ENCODE data around the gene MRPL40.
"Not testable (repeated sequence)": the region's sequence is repeated elsewhere in the genome, so short reads cannot be mapped to it uniquely, and the experiment has no call there.

Gene MRPL40

DNA sequence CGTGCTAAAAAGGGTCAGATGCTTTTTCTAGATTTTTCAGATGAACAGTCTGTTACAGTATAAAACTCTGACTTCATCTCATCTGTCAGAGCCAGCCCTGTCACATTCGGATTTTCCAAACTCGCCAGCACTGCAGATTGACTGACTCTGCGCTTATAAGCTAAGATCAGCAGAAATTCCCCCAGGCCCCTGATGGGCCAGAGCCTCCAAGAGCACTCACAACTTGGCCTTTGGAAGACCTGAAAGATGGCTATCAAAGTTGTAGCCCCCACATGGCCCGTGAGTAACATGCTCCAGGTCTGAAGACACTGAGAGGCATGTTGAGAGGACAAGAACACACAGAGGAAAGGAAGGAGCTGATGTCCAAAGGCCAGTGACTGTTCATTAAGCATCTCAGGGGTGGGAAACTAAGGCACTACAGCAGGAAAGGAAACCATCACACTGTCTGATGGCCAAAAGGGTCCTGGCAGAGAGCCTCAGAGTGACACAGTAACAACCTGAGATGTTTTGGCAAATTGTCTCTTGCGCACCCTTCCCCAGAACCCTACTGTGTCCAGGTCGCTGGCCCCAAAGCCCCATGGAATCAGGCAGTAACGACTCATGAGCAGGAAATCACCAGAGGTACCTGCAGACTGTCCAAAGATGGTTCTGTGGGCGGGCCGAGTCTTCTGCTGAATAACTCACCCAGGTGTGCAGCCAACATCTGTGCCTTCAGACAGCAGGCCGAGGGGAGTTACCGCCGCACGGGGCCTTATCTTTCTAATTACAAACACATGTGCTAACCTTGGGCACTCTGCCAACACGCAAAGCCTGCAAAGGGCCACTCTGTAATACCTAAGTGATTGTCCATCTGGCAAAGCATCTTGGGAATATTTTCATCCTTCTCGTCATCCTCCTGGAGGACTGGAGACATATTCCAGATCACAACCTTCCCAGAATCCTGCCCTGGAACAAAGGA lies 24.4 kb upstream of the MRPL40 start:
- peak in 1 of 3 experiments; percentile 54 for DNase-seq

GRCh38 chr22:19410941-19411689 lies 21.2 kb upstream of the MRPL40 start:
- no peak for DNase-seq

- DNase-seq: no peak
Observed at GRCh38 chr22:19411690-19412045, 20.7 kb upstream of the MRPL40 start.

GRCh38 chr22:19412478-19412877 lies 19.9 kb upstream of the MRPL40 start:
- DNase-seq: no peak

DNA sequence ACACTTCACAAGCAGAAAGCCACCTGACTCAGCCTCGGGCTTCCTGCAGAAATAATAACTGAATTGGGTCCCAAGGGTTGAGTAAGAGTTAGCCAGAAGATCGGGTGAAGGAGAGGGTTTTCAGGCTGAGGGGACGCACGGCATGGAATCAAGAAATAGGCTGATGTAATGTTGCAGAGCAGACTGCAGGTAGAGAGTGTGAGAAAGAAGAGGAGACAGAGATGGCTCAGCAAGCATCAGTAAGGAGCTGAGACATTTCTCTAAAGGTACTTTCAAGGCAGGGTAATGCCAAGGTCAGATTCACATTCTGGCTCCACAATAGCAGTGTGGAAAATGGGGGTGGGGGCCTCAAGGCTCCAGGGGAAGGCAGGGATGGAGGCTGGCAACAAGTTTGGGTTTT lies 19.4 kb upstream of the MRPL40 start:
- no peak for DNase-seq

GRCh38 chr22:19419086-19419463 lies 13.3 kb upstream of the MRPL40 start:
- DNase-seq: no peak

DNA sequence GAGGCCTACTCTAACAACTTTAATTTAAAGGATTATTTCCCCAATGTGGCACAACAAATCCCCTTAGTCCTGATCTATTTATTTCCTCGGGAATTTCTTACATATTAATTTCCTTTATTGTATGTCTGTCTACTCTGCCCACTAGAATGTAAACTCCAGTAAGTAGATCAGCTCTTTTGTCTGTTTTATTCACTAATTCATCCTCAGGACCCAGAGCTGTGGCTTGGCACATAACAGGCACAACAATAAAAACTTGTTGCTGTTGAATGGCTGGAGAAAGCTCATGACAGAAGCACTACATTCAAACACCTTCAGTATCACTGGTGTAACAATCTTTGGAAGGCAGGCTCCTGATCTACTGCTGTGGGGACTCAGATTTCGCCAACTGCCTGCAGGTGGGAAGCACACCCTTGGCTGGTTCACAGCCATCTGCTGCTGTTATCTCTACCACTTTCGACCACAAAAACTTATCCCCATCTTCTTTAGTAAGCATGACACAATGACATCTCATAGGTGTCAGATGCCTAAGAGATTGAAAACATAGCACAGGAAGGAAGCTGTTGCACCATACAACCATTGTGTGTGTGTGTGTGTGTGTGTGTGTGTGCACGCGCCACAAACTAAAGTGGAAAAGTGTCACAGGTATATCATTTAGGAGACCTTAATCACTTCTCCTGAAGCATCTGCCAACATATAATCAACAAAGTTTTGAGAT lies 12.7 kb upstream of the MRPL40 start:
- no peak for DNase-seq

DNA sequence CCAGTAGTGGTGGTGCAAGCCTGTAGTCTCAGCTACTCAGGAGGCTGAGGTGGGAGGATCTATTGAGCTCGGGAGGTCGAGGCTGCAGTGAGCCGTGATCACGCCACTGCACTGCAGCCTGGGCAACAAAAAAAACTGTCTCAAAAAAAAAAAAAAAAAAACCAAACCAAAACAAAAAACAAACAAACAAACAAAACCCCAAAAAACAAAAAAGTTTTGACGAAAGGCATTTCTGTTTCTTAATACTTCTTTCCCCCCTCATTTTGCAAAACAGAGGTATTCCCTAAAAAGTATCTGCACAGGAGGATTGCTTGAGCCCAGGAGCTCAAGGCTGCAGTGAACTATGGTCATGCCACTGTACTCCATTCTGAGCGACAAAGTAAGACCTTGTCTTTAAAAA lies 12.0 kb upstream of the MRPL40 start:
- DNase-seq: no peak

GRCh38 chr22:19422440-19423301 lies 9.7 kb upstream of the MRPL40 start:
- DNase-seq: no peak

GRCh38 chr22:19424186-19424500 lies 8.2 kb upstream of the MRPL40 start:
- no peak for DNase-seq

DNA sequence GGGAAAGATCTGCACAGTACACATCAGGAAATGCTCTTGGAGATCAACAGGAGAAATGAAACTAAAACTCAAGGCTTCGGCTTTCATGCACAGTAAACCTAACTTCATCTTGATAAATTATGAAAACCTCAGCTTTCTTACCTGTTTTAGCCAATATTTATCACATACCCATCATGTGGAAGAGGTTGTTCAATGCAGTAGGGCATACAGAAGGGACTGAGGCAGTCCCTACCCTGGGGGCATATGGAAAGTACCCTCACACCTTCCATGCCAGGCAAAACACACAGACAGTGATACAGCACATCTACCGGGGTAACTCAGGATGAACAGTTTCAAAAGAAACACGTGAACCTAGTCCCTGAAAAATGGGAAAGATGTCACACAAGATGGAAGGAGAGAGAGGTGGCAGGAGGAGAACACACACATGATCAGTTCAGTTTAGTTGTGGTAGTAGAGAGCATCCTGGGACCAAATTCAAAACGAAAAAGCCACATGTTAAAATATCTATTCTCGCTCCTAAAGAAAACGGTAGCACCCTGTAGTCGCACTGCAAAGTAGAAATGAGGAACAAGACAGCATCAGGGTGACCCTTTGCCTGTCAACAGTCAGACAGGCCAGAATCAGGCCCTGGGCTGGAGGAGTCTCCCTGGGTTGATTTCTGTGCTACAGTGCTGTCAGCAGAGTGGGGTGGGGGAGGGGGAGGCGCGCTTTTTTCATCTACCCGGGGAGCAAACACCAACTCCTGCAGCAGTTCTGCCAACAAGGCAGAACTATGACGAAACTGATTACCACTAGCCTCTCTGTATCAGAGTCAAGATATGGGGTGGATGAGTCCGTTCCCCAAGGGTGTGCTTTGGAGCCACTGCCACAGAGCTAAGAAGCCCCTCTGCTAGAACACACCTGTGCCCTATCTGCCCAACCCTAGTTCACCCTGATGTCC lies 2.1 kb upstream of the MRPL40 start:
- DNase-seq: peak in 2 of 3 experiments; percentile 38 to 40

DNA sequence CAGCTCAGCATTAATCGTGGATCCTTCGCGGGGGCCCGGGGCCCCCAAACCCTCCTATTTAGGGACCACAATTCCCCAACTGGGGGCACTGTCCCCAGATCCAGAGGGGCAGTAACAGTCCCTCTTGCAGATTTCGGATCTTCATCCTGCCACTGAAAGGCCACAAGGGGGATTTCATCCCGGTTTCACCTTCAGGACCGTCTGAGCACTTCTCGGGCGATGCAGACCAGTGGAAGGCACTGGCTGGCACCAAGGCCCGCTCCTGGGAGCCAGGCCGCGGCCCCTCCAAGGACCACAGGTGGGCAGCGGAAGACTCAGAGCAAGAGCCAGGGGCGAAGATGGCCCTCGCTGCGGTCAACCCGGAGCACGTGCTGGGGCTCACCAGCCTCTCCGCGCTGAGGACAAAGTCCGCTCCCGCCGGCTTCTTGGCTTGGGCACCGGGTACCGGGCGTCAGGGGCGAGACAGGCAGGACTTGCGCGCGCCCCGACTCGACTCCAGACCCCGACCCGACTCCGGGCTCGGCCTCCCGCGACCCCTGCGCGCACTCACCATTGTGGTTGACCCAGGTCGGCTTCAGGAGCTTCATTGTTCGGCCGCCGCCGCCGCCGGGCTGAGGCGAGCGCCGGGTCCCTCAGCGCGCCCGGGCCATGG lies 1.3 kb upstream of the MRPL40 start:
- DNase-seq: peak; percentile 2 to 60 (median 40)

DNA sequence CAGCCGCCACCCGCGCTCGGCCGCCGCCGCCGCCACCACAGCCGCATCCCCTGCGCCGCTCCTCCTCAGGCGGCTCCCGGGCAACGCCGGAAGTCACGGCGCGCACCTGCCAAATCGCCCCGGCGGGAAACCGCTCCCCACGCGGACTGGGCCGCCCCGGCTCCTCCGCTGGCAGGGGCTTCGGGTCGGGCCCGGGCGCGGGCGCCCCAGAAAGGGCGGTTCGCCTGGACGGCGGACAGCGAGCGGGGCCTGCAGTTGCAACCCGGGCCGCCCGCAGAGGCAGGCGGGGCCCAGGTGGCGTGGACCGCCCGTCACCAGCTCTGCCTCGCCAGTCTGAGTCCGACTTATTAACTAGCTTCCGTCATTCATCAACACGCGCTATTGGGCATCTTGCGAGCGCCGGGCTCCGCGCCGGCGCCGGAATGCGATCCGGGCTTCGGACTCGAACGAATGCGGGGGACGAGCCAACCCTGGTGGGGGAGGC lies 654 bp upstream of the MRPL40 start, which contains the start of gene HIRA:
HIRA (minus strand) TSS at position 85 of the 484 bp plus-strand sequence. CDS start 257 bp downstream, outside the sequence.
- DNase-seq: peak; percentile 71 to 86 (median 85)

DNA sequence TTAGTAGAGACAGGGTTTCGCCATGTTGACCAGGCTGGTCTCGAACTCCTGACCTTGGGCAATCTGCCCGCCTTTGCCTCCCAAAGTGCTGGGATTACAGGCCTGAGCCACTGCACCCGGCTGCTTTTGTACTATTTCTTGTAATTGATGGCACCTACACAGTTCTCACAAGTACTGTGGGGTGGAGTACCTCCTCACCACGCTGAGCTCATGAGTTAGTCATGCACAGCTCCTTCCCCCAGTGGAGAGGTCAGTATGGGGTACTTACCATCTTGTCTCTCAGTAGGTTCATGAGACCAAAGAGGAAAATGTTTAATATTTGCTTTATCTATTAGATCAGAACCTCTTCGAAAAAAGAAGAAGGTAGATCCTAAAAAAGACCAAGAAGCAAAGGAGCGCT lies 2.1 kb downstream of the MRPL40 start:
- DNase-seq: no peak

DNA sequence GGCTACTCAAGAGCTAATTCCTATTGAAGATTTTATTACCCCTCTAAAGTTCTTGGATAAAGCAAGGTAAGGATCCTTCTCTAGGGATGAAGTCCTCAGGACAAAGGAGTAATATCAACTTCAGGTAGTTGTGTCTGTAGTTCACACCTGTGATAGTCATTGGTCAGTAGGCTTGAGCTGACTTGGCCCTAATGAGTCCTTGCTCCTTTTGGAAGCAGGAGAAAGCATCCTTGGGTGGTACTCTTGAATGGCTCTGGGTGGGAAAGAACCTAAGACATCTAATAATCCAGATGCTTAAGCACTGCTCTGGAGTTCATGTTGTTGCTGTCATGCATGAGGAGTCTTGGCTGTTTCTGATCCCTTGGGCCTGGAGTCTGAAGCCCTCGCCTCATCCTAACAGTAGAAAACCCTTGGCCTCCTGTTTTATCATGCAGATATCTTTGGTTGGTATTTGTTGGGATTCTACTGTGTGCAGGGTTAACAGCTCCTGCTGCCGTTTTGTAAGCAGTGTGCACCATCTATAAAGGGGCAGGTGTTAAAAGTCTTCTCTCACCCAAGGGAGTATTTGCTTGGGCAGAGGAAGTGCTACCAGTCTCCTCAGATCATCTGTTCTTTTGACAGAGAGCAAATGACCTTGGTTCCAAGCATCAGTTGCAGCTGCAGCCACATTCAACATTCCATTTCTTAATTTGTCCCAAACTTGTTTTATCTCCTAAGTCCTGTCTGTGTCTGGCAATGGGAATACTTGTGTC lies 2.7 kb downstream of the MRPL40 start:
- no peak for DNase-seq

DNA sequence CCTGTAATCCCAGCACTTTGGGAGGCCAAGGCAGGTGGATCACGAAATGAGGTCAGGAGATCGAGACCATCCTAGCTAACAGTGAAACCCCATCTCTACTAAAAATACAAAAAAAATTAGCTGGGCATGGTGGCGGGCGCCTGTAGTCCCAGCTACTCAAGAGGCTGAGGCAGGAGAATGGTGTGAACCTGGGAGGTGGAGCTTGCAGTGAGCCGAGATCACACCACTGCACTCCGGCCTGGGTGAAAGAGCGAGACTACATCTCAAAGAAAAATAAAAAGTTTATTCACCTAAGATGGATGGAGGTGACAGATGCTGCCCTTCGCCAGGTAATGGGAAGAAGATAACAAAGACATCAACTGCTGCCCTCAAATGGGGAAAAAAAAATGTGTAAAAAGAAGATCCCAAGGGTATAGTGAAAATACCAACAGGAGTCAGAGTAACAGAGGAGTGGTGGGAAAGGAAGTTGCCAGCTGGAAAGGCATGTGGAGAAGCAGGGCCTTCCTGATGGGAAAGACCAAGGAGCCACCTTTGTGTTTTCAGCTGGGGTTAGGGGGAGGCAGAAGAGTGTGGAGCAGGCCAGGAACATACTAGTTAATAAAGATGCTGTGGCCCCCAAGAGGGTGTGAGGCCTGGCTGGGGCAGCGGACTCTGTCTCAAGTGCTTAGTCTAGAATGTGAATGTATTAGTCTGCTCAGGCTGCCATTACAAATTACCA lies 4.3 kb downstream of the MRPL40 start:
- DNase-seq: not testable (repeated sequence)

- peak in 1 of 3 experiments; percentile 66 for DNase-seq
Observed at GRCh38 chr22:19438298-19438697, 6.0 kb downstream of the MRPL40 start.

DNA sequence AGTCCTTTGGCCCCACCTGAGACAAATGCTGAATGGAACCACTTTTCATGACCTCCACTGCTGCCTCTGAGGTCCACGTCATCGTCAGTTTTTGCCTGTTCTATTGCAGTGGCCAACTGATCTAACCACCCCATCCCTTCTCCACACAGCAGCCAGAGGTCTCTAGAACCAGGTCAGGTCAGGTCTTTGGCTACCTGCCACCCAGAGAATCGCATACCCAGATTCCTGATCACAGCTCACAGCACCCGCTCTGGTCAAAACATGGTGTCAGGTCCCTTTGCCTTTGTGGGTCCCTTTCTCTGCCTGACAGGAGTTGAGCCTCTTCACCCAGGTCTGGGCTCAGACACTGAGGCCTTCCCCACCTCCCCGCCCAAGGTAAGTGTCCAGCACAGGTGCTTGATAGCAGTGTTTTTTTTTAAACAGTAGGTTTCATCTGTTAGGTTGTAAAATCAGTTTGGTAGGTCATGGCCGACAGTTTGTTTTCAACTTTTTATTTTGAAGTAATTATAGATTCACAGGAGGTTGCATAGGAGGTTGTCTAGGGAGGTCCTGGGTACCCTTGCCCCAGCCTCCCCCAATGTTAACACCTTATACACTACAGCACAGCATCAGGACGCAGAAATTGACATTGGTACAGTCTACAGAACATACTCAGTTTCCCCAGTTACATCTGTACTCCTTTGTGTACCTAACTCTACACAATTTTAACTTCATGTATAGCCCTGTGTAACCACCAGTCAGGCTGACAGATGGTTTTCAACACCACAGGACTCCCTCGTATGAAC lies 8.3 kb downstream of the MRPL40 start:
- DNase-seq: no peak
